Subcutaneous abdominal adipose tissue (tissue), 5 donors: ENCODE results near the gene COL4A2.

Source experiments
- H3K27ac ChIP-seq: one replicate; pipeline ENCODE4 v1.7.0; 2013; ENCODE audit warnings: low read depth, mild to moderate bottlenecking, inconsistent platforms, low read length, moderate library complexity
- H3K27me3 ChIP-seq, 5 donors: one replicate each; pipeline ENCODE4 v1.7.0; 2013; ENCODE audit warnings: low read length in 5 of 5, inconsistent platforms in 1 of 5; ENCODE audit not compliant: control insufficient read depth in 5 of 5, insufficient read depth in 4 of 5
- H3K36me3 ChIP-seq, 5 donors: one replicate each; pipeline ENCODE4 v1.7.0; 2013; ENCODE audit warnings: low read length in 5 of 5; ENCODE audit not compliant: control insufficient read depth in 5 of 5, insufficient read depth in 5 of 5
- H3K4me1 ChIP-seq, 5 donors: one replicate each; pipeline ENCODE4 v1.7.0; 2013; ENCODE audit warnings: low read length in 5 of 5, mild to moderate bottlenecking in 3 of 5, moderate library complexity in 1 of 5; ENCODE audit not compliant: control insufficient read depth in 5 of 5, insufficient read depth in 5 of 5
- H3K4me3 ChIP-seq, 5 donors: one replicate each; pipeline ENCODE4 v1.7.0; 2013; ENCODE audit warnings: low read length in 5 of 5, low read depth in 1 of 5
- H3K9ac ChIP-seq, 5 donors: one replicate each; pipeline ENCODE4 v1.7.0; 2013; ENCODE audit warnings: low read length in 5 of 5, mild to moderate bottlenecking in 4 of 5, moderate library complexity in 3 of 5
- H3K9me3 ChIP-seq, 5 donors: one replicate each; pipeline ENCODE4 v1.7.0; 2013; ENCODE audit warnings: low read length in 5 of 5; ENCODE audit not compliant: control insufficient read depth in 5 of 5
- donor health status: healthy.
- donor health status: healthy.
- donor health status: healthy.
- donor health status: healthy.
- donor health status: healthy.

The COL4A2 gene

GRCh38 chr13:110472904-110473563 is 165.9 kb downstream of the COL4A2 start:
- H3K4me1 ChIP-seq = peaks cover 4 to 28% (median 16%) of the 10 kb centered on the region in 5 donors
- H3K9me3 ChIP-seq = no peaks in the 10 kb centered on the region
- H3K27me3 ChIP-seq = no peaks in the 10 kb centered on the region
- H3K36me3 ChIP-seq = peaks cover 5 to 94% (median 85%) of the 10 kb centered on the region in 5 donors
- H3K4me3 ChIP-seq = no peak overlapping the region
- no peak overlapping the region for H3K27ac ChIP-seq
- H3K9ac ChIP-seq = no peak overlapping the region

- Histone ChIP-seq H3K4me3 (no peak overlapping the region), H3K27ac (no peak overlapping the region), H3K36me3 (peaks cover 3 to 91% (median 83%) of the 10 kb centered on the region in 5 donors), H3K27me3 (no peaks in the 10 kb centered on the region), H3K9ac (no peak overlapping the region), H3K9me3 (no peaks in the 10 kb centered on the region), H3K4me1 (peaks cover 4 to 45% (median 31%) of the 10 kb centered on the region in 5 donors)
These were observed 167.6 kb downstream of the COL4A2 start for GRCh38 chr13:110474713-110475112.

- Histone ChIP-seq H3K9ac (no peak overlapping the region), H3K4me1 (peaks cover 4 to 44% (median 34%) of the 10 kb centered on the region in 5 donors), H3K4me3 (no peak overlapping the region), H3K9me3 (no peaks in the 10 kb centered on the region), H3K27me3 (no peaks in the 10 kb centered on the region), H3K36me3 (peaks cover 3 to 92% (median 84%) of the 10 kb centered on the region in 5 donors), H3K27ac (no peak overlapping the region)
These were observed 168.0 kb downstream of the COL4A2 start for GRCh38 chr13:110475117-110475516.

- Histone ChIP-seq H3K9me3 (no peaks in the 10 kb centered on the region), H3K27ac (no peak overlapping the region), H3K4me3 (no peak overlapping the region), H3K4me1 (peaks cover 4 to 38% (median 33%) of the 10 kb centered on the region in 5 donors), H3K27me3 (no peaks in the 10 kb centered on the region), H3K9ac (no peak overlapping the region), H3K36me3 (peaks cover 3 to 92% (median 84%) of the 10 kb centered on the region in 5 donors)
These were observed 168.6 kb downstream of the COL4A2 start for GRCh38 chr13:110475550-110476219.

GRCh38 chr13:110476220-110476617 is 169.1 kb downstream of the COL4A2 start:
- H3K27me3 ChIP-seq = no peaks in the 10 kb centered on the region
- H3K4me3 ChIP-seq = no peak overlapping the region
- no peak overlapping the region for H3K9ac ChIP-seq
- peaks cover 2 to 34% (median 28%) of the 10 kb centered on the region in 5 donors for H3K4me1 ChIP-seq
- H3K9me3 ChIP-seq = no peaks in the 10 kb centered on the region
- H3K27ac ChIP-seq = no peak overlapping the region
- H3K36me3 ChIP-seq = peaks cover 3 to 91% (median 83%) of the 10 kb centered on the region in 5 donors

- H3K27ac ChIP-seq = no peak overlapping the region
- H3K36me3 ChIP-seq = peaks cover 6 to 92% (median 86%) of the 10 kb centered on the region in 5 donors
These were observed 170.7 kb downstream of the COL4A2 start for GRCh38 chr13:110477706-110478245.

GRCh38 chr13:110478405-110479214 is 171.5 kb downstream of the COL4A2 start:
- H3K27me3 ChIP-seq = no peaks in the 10 kb centered on the region
- H3K27ac ChIP-seq = peak overlapping the region; percentile 30
- H3K9ac ChIP-seq = no peak overlapping the region
- peaks cover 9 to 92% (median 86%) of the 10 kb centered on the region in 5 donors for H3K36me3 ChIP-seq
- H3K9me3 ChIP-seq = no peaks in the 10 kb centered on the region
- peaks cover 0 to 30% (median 21%) of the 10 kb centered on the region in 5 donors for H3K4me1 ChIP-seq
- no peak overlapping the region for H3K4me3 ChIP-seq

More at GRCh38 chr13:110477706-110478245, 170.7 kb downstream of the COL4A2 start:
- H3K27me3 ChIP-seq = no peaks in the 10 kb centered on the region
- peaks cover 0 to 30% (median 21%) of the 10 kb centered on the region in 5 donors for H3K4me1 ChIP-seq
- no peaks in the 10 kb centered on the region for H3K9me3 ChIP-seq
- no peak overlapping the region for H3K4me3 ChIP-seq
- H3K9ac ChIP-seq = no peak overlapping the region

- H3K27ac ChIP-seq = peak overlapping the region; percentile 30
- H3K9me3 ChIP-seq = no peaks in the 10 kb centered on the region
- H3K27me3 ChIP-seq = no peaks in the 10 kb centered on the region
- H3K9ac ChIP-seq = no peak overlapping the region
- no peak overlapping the region for H3K4me3 ChIP-seq
- peaks cover 0 to 30% (median 21%) of the 10 kb centered on the region in 5 donors for H3K4me1 ChIP-seq
- peaks cover 9 to 92% (median 84%) of the 10 kb centered on the region in 5 donors for H3K36me3 ChIP-seq
These were observed 172.1 kb downstream of the COL4A2 start for GRCh38 chr13:110479215-110479545.

GRCh38 chr13:110479648-110480047 is 172.6 kb downstream of the COL4A2 start:
- no peak overlapping the region for H3K4me3 ChIP-seq
- peaks cover 9 to 92% (median 84%) of the 10 kb centered on the region in 5 donors for H3K36me3 ChIP-seq
- H3K27ac ChIP-seq = no peak overlapping the region
- no peak overlapping the region for H3K9ac ChIP-seq
- H3K9me3 ChIP-seq = no peaks in the 10 kb centered on the region
- H3K4me1 ChIP-seq = peaks cover 0 to 30% (median 21%) of the 10 kb centered on the region in 5 donors
- no peaks in the 10 kb centered on the region for H3K27me3 ChIP-seq
